NCI-H146 treated with DMSO at 0.1 percent for 48 hours (cell line): Measurements from ENCODE around the gene RETREG1.
"Not testable (repeated sequence)": the region's sequence is repeated elsewhere in the genome, so short reads cannot be mapped to it uniquely, and the experiment has no call there.

Experiments used
- DNase-seq: peaks from one replicate; lab custom pipeline; 2025; ENCODE audit not compliant: unreplicated experiment; lab: John Stamatoyannopoulos, UW

The RETREG1 gene

DNA sequence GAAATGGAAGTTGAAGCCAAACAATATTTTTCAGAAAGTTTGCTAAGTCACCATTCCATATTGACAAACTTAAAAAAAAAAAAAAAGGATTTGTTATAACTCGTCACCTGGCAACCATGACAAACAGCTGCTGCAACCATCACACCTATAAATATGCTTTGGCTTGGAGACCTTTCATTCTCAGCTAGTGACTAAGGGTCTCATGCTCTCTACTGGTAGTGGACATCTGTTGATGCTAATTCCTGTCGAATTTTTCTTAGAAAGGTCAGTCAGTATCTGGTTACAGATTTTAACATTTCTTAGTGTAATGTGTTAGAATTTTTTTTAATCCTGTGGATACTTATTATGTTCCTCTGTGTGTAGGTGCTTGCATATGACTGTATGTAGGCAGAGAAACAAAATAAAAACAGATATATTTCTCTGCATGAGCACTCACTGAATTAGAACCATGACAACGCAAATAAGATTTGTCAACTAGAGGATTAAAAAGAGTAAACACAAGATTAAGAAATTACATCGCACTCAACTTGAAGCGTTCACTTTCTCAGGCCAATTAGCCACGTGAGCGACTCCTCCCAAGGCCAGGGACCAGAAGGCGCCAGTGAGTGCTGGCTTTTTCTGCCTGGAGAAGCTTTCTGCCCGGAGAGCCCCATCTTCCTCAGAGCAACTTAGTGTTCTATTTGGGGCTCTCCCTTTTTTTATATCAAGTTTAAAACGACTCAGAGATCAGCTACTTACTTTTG, 124.2 kb downstream of the RETREG1 start:
- peak; percentile 10 for DNase-seq

DNA sequence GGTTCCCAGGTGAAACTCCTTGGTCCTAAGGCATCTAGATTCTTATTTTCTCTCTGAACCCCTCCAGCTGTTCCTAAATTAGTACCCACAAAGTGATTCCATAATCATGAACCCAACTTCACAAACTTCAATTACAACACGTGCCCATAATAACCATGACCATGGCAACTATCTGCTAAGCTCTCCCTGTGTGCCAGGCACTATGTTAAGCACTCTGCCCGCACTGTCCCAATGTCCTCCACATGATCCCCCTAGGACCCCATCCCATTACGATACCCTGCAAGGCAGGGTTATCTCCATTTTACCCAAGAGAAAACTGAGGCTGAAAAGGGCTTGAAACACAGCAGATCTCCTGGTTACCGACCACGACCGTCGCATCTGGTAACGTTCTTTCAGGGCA, 125.9 kb downstream of the RETREG1 start:
- DNase-seq, result no peak

DNA sequence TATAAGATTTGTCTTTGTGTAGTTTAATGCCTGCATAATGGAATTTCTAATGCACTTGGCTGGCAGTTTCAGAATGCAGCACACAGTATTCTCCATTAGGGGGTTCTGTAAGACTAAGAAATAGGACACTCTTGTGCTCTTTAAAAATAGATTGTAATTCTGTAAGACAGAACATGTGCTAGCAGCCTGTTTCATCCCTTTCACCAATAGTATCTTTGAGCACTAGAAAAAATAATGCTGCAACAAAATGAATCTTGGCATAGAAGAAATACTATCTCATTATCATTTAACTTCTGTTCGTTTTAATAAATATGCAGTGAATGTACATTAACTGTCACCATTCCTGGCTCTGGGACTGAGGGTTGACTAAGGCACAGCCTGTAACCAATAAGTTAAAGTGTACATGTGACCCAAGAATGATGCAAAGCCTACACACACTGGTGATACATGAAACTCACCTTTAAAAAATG, 127.4 kb downstream of the RETREG1 start:
- peak; percentile 38 for DNase-seq

DNA sequence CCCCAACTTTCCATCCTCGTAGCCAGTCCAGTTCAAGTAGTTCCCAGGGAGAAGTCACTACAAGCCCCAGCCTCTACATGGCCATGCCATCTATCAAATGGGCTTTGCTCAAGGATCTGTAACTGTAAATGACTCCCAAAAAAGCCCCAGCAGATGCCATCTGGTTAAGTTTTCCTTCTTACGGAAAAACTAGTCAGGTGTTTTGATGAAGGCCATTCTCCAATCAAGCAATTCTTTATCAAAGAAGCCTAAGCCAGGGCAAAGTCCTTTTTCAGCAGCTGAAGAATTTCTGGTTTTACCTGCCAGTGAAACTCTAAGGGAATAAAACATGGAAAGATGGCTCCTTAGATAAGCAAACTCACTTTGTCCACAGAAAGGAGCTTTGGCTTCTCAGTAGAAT, 129.3 kb downstream of the RETREG1 start:
- DNase-seq, result no peak

DNA sequence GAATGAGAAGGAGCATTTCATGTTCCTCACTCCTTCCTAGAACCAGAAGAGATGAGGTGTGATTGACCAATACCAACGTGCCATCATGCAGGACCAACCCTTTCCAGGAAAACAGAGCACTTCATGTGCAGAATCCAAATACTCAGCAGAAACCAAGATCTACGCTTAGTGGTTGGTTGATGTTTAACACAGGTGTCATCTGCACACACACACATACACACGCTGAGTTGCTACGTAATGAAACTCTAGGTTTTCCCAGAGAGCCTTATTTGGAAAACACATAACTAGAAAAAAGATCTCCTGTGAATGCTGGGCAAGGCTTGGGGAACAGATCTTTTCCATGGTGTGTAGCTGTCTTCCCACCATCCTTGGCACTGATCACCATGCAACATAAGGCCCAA, 130.1 kb downstream of the RETREG1 start:
- no peak for DNase-seq

DNA sequence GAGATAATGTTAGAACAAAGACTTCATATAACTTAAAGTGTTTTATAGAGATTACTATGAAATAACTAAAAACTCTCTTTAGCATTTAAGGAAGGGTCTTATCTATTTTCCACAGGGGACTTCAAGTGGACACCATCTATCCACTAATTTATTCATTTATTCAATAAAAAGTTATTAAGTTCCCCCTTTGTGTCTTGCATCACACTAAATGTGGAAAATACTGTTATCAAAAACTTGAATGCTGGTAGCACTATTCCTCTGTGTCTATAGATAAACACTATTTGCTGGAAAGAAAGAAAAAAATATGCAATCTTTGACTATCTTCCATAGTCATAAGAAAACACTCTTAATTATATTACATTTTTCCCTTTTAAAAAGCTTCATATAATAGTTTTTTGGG, 131.1 kb downstream of the RETREG1 start:
- DNase-seq, result no peak

DNA sequence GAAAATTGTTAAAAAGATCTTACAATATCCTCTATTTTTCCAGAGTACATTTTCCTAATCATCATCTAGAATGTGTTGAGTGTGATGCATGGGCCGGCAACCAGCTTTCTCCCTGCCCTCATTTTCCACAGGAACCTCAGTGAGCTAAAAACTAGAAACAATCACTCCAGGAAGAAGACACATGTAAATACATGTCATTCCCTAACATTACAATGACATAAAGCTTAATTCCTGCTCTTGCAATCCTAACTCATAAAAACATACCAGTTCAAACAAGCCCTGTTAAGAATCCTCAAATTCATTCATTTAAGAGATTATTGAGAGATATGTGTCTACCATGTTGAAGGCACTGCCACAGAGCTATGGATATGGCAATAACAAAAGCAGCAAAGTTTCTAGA, 132.7 kb downstream of the RETREG1 start:
- no peak for DNase-seq

DNA sequence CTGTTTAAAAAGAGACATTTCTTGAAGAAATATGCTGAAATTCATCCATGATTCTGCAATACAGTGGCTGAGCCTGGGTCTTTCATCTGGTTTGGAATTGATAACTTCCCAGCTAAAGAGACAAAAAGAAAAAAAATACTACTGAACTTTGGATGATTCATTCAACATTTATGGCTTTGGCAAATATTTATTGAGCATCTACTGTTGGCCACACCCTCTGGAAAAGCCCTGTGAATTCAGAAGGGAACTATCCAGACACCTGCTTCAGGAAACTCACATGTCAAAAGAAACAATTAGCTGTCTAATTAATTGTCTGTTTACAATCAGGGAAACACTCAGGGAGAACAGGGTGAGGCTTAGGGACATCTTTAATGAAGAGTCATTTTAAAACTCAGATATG, 133.4 kb downstream of the RETREG1 start:
- peak; percentile 87 for DNase-seq

DNA sequence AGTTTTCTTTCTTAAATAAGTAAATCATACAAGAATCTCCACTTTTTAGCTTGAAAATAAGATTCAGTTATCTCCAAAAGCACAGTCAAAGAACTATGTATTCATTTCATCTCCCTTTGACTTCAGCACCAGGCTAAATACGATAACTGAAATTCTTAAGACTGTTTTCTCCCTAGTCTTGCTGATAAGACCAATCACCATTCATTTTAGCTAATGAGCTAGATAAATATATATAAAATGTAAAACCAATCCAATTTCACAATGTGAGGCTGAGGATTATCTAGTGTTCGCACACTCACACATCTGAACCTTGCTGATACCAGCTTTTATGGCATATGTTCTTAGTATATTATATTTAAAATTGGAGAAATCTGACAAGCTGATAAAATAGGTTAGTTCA, 133.9 kb downstream of the RETREG1 start:
- no peak for DNase-seq

DNA sequence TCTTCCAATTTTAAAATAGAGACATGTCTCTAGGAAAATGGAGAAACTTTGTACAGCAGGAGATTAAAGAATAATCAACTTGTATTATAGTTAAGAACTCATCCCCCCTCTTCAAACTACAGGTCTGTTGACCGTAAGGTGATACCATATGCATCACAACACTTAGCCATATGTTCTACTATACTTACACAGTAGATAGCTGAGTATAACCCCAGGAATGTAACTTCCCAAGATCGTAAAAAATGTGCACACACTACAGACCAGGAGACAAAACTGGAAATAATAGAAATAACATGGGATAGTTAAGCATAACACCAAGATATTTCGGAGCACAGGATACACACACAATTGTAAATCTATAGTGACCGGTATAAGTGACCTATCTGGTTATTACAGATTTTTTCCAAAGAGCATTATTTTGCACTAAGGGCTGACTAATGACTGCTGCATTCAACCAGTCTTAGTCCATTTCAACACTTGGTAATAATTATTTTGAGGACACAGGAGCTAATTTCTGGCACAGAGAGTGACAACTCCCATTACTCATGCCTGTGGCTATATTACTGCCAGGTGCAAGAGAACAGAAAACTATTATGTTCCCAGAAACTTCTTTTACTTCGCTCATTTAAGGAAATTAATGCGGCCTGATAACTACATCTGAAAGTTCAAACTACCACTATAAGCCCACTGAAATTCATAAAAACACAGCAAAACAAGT, 135.8 kb downstream of the RETREG1 start:
- DNase-seq, result peak; percentile 3

DNA sequence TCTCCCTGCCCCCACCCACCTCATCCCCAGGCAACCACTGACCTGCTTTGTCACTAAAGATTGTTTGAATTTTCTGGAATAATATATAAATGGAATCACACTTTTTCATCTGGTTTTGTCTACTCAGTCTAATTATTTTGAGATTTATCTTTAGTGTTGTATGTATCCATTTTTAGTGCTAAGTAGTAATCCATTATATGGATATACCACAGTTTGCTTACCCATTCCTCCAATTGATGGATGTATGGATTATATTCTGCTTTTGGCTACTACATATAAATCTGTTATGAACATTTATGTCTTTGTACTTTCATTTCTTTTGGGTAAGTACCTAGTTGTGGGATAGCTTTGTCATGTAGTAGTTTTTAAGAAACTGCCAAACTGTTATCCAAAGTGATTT, 136.7 kb downstream of the RETREG1 start:
- DNase-seq, result no peak

DNA sequence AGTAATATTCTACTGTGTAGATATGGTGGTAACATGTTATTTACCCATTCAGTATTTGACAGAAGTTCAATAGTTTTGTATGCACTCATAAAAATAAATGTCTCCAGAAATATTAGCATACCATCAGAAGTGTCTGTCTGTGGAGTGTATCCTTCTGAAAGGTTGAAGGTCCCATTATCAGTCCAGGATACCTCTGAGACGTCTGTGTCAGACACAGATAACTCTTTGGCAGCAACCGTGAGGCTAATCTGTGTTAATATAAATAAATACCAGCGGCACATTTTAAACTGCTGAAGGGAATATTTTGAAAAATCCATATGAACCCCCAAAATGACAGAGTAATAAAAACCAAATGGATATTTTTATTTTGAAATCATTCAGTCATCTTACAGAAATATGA, 139.3 kb downstream of the RETREG1 start:
- DNase-seq, result no peak

DNA sequence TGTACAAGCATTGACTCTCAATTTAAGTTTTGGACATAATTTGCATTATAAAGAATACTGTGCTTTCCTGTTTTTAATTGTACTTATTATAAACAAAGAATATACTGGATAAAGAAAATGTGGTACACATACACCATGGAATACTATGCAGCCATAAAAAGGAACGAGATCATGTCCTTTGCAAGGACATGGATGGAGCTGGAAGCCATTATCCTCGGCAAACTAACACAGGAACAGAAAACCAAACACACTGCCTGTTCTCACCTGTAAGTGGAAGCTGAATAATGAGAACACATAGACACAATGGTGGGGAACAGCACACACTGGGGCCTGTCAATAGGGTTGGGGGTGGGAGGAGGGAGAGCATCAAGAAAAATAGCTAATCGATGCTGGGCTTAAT, 140.4 kb downstream of the RETREG1 start:
- not testable (repeated sequence) for DNase-seq

DNA sequence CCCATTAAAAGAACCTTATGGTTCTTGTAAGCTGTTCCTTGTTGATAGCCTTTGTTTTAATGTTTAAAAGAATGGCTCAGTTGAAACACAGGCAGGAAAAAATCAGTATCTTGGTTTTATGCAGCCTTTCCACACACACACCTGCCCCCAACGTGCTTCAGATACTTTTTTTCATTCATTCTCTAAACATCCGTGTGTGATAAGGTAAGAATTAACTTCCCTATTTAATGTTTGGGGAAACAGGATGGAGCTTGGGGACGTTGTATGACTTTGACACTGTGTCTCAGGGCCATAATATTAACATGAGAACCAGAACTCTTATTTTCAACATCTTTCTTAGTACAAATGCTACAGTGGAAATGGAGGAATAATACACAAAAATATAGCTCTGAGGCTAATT, 145.4 kb downstream of the RETREG1 start:
- no peak for DNase-seq

DNA sequence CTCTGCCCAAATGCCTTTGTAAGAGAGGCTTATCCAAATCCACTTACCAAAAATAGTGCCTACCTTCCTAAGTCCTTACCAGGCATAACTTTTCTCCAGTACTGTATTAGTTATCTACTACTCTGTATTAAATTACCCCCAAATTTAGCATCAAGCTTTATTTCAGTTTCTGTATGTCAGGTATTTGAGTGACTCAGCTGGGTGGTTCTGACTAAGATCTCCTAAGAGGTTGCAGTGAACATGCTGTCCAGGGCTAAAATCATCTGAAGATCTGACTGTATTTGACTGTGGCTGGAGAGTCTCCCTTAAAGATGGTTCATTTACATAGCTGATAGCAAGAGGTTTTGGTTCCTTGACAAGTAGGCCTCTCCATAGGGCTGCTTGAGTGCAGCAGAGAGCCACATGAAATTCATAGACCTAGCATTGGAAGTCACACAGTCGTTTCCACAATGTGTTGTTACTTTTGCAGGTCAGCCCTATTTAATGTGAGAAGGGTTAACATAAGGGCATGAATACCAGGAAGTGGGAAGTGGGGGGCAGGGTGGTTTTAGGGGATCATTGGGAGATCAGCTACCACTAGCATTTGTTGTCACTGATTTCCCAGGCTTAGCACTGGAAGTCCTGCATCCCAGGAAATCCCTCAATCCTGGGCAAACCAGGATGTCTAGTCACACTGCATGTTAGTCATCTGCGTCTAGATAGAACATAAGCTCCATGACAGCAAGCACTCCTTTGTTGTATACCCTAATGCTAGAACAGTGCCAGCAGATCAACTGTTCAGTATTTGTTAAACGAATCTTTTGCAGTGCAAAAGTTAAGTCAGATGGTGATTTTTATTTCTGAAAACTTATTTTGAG, 149.2 kb downstream of the RETREG1 start:
- no peak for DNase-seq

DNA sequence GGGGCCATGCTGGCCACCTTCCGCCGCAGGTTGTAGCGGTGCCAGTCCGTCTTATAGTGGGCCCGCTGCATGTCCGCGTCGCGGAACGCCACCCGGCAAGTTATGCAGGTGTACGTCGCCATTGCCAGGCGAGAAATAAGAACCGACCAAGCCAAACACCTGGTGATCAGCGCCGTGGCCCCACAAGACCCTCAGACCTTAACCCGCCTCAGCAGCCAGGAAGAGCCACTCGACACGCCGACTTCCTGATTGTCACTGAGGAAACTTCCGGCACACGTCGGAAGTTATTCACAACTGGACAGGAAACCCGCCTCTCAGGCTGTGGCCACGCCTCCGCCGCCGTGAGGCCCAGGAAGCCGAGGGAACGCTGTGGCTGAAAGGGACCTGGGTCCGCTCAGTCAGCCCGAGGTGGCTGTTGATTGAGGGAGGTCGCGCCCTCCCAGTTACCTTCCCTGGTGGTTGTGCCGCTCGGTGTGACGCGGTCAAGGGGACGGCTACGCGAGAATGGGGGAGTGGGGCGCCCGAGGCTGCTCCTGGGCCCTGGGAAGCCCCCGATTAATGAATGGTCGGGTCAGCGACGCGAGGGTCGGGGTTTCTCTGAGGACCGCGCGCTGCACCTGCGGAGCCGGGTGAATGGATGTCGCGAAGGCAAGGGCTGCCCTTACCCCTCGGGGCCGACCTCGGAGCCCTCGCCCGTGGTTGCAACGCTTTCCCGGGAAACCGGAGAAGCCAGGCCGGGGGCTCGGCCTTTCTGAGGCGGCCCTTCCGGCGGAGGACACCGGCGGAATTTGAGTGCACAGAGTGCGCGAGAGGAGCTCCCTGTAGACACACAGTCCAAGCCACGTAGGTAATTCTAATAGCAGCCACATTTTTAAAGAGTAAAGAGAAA, 151.0 kb downstream of the RETREG1 start, which contains the start of gene ZNF622:
Gene ZNF622 (minus strand): TSS at position 257 of the 889 bp plus-strand sequence. CDS start 135 bp downstream, at position 122.
- peak; percentile 82 for DNase-seq

DNA sequence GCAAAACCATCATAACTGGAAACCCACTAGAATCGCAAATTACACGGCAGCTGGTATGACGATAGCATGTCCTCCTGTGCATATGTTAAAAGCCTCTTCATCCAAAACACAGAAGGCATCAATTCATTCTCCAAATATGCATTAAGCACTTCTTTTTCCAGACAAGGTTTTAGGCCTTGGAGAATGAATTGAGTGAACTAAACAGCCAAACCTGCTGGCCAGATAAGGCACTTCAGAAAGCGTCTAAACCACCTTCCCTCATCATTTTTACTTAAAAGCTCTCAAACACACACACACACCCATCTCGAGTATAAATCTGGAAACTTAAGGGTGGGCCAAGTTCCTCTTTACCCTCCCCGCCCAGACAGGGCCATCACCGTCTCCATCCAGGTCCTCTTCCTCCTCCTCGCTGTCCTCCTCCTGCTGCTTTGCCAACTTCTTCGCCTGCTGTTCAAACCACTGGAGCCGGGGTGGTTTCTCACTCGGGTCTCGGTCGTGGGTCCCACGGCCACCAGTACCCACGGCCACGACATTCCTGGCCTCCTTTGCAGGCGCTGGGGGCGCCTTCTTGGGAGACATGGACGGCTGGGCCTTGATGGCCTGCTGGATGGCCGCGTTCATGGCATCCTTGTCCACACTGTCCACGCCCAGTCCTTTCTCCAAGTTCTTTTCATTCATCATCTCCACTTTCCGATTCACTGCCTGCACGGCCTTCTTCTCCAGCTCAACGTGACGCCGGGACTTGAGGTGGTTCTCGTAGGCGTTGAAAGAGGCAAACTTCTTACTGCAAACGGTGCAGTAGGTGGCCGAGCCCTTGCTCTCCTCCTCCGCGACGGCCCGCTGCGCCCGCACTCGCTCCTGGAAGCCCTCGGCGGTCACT, 151.9 kb downstream of the RETREG1 start:
- no peak for DNase-seq

DNA sequence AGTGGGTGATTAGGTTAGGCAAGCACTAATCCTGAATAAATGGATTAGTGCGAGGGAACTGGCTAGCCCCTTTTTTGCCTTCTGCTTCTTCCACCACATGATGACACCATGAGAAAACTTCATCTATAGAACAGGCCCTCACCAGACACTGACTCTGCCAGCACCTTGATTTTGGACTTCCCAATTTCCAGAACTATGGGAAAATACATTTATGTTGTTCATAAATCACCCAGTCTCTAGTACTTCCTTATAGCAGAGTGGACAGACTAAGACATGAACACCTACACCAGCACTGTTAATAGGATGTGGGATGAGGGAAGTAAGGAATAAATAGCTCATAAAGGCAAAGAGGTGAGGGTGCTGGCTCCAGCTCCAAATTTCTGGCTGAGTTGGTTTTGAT, 152.6 kb downstream of the RETREG1 start:
- DNase-seq, result no peak

DNA sequence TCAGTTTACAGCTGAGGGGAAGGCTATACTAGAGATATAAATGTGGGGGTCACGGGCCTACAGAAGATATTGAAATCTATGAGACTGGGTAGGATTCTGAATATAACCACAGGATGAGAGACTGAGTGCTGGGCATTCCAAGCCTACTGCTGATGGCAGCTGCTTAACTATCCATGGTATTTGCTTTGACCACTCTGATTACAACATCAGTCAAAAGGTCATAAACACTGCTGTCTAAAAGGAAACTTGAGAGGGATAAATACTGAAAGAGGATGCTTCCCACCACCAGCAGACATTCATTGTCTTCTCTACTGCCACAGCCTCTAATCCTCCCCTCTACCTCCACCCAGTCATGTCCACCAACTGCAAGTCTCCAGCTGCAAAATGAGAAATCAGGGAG, 155.0 kb downstream of the RETREG1 start:
- no peak for DNase-seq

DNA sequence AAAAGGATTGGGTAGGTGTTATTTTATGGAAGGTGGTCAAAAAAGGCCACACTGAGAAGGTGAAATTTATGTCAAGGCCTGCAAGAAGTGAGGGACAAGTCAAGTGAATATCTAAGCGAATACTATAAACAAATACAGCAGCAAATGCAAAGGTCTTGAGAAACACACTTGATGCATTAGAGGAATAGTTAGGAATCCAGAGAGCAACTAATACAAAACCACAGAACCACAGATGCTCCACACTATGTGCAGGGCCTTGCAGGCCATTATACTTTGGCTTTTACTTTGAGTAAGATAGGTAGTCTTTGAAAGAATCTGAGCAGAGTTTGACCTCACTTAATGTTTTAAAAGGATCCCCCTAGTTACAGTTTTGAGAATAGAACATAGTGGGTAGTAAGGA, 155.8 kb downstream of the RETREG1 start:
- no peak for DNase-seq
